ENCODE results near the gene COBL. TPM values are rescaled to one million over a fixed set of nuclear protein-coding genes. Genes with fewer than 3 reads are reported as not detected.

The COBL gene
- total RNA-seq, 4 donors from 2014 or later, result 62.4 to 114 (median 72.2) TPM

DNA sequence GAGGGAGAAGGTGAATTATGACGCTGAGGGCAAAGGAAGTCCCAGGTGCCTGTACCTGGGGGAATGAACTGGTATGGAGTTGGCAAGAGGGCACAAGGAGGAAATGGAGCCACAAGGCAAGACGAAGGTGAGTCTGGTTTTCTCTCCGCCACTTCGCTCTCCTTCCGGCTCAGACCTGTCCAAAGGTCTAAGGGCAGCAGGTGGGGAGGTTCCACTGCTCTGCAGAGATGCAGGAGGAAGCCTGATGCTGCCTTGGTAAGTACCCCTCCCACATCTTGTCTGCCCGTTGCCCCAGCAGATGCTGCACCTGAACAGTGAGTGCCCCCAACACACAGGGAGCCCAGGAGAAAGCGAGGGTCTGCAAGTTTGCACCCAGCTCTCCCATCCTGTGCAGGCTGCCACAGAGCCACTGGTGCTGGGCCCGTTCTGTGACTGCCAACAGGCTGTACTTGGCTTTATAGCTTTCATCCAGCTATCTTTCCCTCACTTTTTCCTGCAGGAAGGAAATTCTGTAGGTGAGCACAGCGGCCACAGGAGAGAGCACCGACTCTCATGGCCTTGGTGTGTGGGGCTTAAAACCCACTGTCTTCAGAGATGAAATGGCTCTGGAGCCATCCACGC, 235.2 kb downstream of the COBL start:
- TF ChIP-seq POLR2AphosphoS5 (IDR thresholded peaks at IDR 0.05) (no peak), EP300 (IDR thresholded peaks at IDR 0.05; ENCODE audit: low read depth) (no peak), POLR2A (IDR thresholded peaks at IDR 0.05) (no peak)
- TF ChIP-seq, protein P1, sequence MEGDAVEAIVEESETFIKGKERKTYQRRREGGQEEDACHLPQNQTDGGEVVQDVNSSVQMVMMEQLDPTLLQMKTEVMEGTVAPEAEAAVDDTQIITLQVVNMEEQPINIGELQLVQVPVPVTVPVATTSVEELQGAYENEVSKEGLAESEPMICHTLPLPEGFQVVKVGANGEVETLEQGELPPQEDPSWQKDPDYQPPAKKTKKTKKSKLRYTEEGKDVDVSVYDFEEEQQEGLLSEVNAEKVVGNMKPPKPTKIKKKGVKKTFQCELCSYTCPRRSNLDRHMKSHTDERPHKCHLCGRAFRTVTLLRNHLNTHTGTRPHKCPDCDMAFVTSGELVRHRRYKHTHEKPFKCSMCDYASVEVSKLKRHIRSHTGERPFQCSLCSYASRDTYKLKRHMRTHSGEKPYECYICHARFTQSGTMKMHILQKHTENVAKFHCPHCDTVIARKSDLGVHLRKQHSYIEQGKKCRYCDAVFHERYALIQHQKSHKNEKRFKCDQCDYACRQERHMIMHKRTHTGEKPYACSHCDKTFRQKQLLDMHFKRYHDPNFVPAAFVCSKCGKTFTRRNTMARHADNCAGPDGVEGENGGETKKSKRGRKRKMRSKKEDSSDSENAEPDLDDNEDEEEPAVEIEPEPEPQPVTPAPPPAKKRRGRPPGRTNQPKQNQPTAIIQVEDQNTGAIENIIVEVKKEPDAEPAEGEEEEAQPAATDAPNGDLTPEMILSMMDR (IDR thresholded peaks at IDR 0.05), result no peak
- Histone ChIP-seq H3K4me1 (peaks cover 0 to 4% (median 0%) of the 10 kb centered on the region in 4 donors), H3K27ac (no peak overlapping the region), H3K36me3 (no peaks in the 10 kb centered on the region), H3K4me3 (no peak overlapping the region), H3K9me3 (no peaks in the 10 kb centered on the region), H3K27me3 (no peaks in the 10 kb centered on the region)
- DNase-seq, result no peak
- intact Hi-C loops (cut with DNase I; ENCODE audit: low total_unique reads) (no loop called here), in situ Hi-C loops (cut with MboI; ENCODE audit: low pct_ligation_motif_present in 1 of 4, low pct_unique_long_range_greater_than_20kb in 1 of 4, low sequenced_read_pairs in 3 of 4) (no loop called here)
- WGBS, 2 donors (ENCODE audit: low coverage in 1 of 2), result 52 to 75% methylated on average over 6 to 11 of the region's 11 CpGs

DNA sequence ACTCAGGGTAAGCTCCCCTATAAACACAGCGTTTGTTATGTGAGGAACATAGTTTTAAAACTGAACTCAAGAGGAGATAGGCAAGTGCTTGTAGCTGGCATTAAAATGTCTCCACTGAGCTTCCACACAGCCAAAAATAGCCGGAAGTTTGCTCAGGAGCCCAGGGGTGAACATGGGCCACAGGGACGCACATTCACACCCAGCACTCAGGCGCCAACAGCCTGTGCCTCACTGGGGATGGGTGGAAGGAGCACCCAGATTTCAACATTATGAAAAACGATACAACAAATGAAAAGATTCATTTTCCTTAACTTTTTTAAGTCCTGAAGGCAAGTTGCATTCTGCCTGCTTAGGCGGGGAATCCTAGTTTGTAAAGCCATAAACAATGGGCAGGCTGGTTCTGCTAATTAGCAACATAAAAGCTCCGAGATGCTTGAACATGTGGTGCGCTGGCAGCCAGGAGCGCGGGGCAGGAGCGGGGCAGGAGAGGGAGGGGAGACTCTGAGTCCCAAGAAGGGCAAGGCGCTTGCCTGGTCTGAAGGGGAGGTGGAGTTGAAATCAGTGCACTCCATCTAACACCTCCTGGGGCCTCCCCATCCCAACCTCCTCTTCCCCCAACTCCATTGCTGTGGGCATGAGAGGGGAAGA, 235.9 kb downstream of the COBL start:
- no peaks in the 10 kb centered on the region for H3K9me3 ChIP-seq
- H3K27me3 ChIP-seq, result no peaks in the 10 kb centered on the region
- in situ Hi-C loops (cut with MboI; ENCODE audit: low pct_ligation_motif_present in 1 of 4, low pct_unique_long_range_greater_than_20kb in 1 of 4, low sequenced_read_pairs in 3 of 4) (no loop called here), intact Hi-C loops (cut with DNase I; ENCODE audit: low total_unique reads) (no loop called here)
- 56 to 76% methylated on average over 9 to 12 of the region's 12 CpGs for WGBS, 2 donors (ENCODE audit: low coverage in 1 of 2)
- H3K36me3 ChIP-seq, result no peaks in the 10 kb centered on the region
- no peak overlapping the region for H3K4me3 ChIP-seq
- no peak overlapping the region for H3K27ac ChIP-seq
- DNase-seq, result no peak
- H3K4me1 ChIP-seq, result peaks cover 0 to 4% (median 0%) of the 10 kb centered on the region in 4 donors
- no peak for TF ChIP-seq POLR2A (IDR thresholded peaks at IDR 0.05)
- TF ChIP-seq, protein P1 (IDR thresholded peaks at IDR 0.05), result no peak

DNA sequence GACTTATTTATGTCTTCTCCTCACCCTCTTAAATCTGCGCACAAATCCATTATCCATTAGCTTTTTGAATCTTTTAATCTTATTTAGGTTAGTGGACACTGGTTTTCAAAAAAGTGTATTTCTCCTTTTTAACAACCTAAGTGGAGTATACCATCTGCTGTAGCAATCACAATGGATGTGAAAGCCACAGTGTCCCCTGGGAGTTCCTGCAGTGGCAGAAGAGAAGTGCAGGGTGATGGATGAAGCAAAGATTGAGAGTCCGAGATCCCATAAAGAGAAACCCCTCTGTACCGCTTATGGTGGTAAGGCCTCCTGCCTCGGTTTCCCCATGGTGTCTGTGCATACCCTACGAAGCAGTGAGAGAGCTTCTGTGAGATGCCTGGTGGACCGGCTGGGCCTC, 236.4 kb downstream of the COBL start:
- in situ Hi-C loops (cut with MboI; ENCODE audit: low pct_ligation_motif_present in 1 of 4, low pct_unique_long_range_greater_than_20kb in 1 of 4, low sequenced_read_pairs in 3 of 4), result no loop called here
- no peak for DNase-seq
- no peaks in the 10 kb centered on the region for H3K27me3 ChIP-seq
- TF ChIP-seq EP300 (IDR thresholded peaks at IDR 0.05; ENCODE audit: low read depth), result no peak
- TF ChIP-seq POLR2AphosphoS5 (IDR thresholded peaks at IDR 0.05), result no peak
- TF ChIP-seq, protein P1 (IDR thresholded peaks at IDR 0.05), result no peak
- no peak for TF ChIP-seq POLR2A (IDR thresholded peaks at IDR 0.05)
- WGBS, 2 donors (ENCODE audit: low coverage in 1 of 2), result 87 to 93% methylated on average over 1 to 6 of the region's 6 CpGs
- no peak overlapping the region for H3K27ac ChIP-seq
- H3K4me1 ChIP-seq, result peaks cover 0 to 4% (median 0%) of the 10 kb centered on the region in 4 donors
- H3K36me3 ChIP-seq, result no peaks in the 10 kb centered on the region
- H3K9me3 ChIP-seq, result no peaks in the 10 kb centered on the region
- intact Hi-C loops (cut with DNase I; ENCODE audit: low total_unique reads), result no loop called here
- no peak overlapping the region for H3K4me3 ChIP-seq

DNA sequence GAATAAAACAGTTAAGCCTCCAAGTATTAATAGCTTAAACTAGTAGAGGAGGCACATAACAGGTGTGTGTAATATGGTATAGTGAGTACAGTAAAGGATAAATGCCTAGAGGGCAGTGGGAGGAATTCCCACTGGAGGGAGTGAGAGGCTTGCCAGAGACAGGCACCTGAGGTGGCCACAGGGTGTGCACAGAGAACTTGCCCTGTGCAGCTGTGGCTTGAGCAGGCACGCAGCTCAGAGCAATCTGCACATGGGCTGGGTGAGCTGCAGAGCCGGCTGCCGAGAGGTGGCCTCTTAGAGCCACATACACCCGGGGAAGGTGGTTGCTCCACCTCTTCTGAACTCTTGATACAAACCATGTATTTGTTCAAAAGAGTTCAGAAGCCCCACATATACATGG, 237.1 kb downstream of the COBL start:
- Histone ChIP-seq H3K27ac (no peak overlapping the region), H3K4me1 (peaks cover 0 to 4% (median 0%) of the 10 kb centered on the region in 4 donors), H3K36me3 (no peaks in the 10 kb centered on the region), H3K9me3 (no peaks in the 10 kb centered on the region), H3K4me3 (no peak overlapping the region), H3K27me3 (no peaks in the 10 kb centered on the region)
- TF ChIP-seq, protein P1 (IDR thresholded peaks at IDR 0.05), result no peak
- TF ChIP-seq EP300 (IDR thresholded peaks at IDR 0.05; ENCODE audit: low read depth) (no peak), POLR2AphosphoS5 (IDR thresholded peaks at IDR 0.05) (no peak), POLR2A (IDR thresholded peaks at IDR 0.05) (no peak)
- no peak for DNase-seq
- 83 to 87% methylated on average over 3 to 4 of the region's 4 CpGs for WGBS, 2 donors (ENCODE audit: low coverage in 1 of 2)
- in situ Hi-C loops (cut with MboI; ENCODE audit: low pct_ligation_motif_present in 1 of 4, low pct_unique_long_range_greater_than_20kb in 1 of 4, low sequenced_read_pairs in 3 of 4) (no loop called here), intact Hi-C loops (cut with DNase I; ENCODE audit: low total_unique reads) (no loop called here)

All from transverse colon (tissue), 4 donors.